ENCODE data around the gene ACACA.

The ACACA gene

DNA sequence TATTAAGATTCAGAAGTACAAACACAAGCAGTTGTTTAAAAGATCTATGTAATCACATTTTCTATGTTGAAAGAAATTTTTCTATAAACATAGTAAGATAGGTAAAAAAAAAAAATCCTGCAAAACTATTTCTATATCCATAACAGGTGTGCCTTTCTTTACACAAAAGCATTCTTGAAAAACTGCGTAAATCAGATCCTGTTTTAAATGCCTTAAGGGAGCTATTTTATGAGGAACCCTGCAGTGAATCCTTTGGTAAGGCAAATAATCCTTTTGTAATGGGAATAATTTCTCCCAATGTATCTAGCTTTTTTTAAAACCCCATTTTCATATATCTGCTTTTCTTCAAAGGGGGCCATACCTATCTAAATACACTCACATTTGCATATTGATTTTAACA is 300.6 kb downstream of the ACACA start:
- DNase-seq, result no peak

DNA sequence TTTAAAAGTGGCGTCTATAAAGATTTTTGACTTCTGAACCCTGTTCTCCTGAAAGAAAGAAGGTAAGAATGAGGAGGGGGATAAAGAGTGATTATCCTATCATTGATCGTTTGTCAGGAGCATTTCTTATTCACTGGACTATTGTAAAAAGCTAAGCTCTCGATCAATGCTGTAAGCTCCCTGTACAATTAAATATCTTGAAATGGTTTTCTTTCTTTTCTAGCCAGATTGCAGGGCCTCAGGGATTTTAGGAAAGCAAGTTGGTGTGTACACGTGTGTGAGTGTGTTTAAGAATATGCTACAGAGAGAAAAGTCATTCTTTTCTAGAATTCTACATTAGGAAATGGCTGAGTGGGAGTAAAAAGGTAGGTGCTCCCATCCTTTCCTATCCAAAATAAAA is 303.4 kb downstream of the ACACA start:
- DNase-seq, result no peak

DNA sequence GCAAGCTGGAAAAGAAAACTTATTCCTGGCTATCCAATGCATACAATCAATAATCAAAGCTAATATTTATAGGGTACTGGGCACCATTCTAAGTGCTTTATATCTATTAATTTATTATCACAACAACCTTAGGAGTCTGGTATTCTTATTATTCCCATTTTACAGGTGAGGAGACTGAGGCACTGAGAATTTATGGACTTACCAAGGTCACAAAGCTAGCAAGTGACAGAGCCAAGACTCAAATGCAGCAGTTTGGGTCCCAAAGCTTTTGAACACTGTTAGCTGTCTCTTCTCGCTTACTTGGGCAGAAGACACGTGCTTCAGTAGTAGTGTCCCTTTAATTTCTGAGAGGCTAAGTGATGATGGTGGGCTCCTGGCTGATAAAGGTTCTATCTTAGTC is 305.3 kb downstream of the ACACA start:
- DNase-seq, result no peak

DNA sequence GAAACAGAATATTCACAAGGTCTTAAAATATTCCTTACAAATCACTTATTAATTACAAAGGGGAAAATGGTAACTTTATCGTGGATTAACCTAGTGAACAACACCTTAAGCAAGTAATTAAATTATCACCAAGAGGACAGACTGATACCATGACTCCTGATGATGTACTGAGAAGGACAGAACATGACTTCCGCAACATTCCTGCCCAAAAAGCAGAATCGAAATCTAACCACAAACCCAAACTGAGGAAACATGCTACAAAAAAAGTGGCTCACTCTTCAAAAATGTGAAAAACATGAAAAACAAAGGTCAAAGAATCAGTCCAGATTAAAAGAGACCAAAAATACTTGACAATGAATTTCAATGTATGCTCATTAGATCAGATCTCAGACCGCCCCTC is 306.4 kb downstream of the ACACA start:
- no peak for DNase-seq

DNA sequence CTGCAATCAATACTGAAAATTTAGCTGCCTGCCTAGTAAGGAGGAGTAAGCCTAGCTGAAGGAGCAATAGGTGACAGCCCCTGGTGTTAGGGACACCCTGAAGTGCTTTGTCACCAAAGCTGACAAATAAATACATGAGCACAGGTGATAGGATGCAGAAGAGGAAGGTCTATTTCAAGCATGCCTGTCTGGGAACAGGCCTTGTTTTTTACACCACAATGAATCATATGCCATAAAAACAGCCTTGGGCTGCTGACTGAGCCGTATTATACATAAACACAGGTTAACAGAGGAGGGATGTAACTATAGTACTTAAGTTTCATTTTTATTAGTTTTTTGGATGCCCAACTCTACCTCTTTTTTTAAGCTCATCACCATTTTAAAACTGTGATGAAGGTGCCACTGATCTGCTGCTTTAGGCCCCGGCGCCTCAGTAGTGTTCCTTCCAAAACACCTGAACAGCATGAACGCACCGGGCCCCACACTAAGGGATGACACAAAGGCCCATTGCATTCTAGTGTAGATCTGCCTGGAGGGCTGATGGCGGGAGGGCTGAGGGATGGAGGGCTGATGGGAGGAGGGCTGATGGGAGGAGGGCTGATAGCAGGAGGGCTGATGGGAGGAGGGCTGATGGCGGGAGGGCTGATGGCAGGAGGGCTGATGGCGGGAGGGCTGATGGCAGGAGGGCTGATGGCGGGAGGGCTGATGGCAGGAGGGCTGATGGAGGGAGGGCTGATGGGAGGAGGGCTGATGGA is 307.5 kb downstream of the ACACA start:
- no peak for DNase-seq

DNA sequence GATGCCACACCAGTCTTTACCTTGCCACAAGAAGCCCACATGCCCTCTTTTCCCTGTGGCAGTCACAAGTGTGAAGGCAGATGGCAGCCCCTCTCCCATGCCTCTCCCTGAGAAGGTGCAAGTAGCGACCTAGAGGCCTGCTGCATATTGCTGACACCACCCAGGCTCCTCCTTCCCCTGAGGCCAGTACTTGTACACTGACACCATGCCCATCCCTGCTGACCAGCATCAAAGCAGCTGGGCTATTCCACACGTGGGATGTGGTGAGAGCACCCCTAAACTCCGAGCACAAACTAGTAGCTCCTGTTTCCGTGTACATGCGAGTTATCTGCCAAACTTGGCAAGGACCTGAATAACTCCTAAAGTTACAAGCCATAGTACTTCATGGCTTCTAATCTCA is 308.5 kb downstream of the ACACA start:
- DNase-seq, result no peak

DNA sequence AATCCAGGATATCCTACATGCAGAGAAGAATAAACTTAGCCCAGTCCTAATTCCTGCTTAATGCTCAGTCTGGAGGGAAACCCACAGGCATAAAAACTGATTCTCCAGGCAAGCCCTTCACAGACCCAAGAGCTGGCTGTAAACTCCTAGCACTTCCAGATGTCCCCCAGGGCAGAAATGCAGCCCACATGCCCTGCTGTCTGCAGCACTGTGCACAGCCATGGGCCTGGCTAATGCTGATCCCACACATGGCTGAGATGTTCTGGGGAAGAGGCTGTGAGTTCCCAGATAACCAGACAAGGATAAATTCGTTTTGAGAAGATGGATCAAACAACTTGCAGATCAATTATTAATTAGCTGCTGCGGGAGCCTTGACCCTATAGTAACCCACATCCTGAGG is 309.5 kb downstream of the ACACA start:
- no peak for DNase-seq

DNA sequence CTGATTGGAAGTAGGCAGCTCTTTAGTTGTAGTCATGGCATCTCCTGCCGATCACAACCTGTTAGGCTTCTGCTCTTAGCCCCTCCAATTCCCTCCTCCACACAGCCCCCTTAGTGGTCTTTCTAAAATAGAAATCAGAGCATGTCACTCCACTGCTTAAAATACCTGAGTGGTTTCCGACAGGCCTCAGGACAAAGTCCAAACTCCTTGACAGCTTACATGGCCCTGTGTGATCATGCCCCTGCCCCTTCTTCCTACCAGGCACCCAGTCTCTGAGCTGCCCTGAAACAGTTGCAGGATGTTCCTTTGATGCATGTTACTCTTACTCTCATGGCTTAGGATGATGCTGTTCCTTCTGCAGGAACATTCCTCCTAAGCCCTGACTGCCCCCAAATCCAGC is 310.6 kb downstream of the ACACA start:
- no peak for DNase-seq

DNA sequence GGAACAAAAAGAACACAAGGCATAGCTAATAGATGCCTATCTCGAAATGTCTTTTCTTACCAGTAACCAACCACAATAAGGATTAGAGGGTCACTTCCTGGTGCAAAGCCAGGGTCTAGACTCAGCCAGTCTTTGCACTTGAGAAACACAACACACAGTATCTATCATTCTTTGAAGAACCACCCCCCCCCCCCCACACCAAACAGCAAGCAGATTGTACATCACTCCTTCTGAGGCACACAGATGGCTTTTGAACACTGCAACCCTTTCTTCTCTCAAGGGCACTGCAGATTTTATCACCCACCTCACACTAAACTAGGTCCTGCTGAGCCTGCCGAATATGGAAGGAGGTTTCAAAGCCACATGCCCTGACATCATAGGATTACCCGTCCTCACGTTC is 312.2 kb downstream of the ACACA start:
- peak in 8 of 56 donors; percentile 8 to 42 (median 16) for DNase-seq

DNA sequence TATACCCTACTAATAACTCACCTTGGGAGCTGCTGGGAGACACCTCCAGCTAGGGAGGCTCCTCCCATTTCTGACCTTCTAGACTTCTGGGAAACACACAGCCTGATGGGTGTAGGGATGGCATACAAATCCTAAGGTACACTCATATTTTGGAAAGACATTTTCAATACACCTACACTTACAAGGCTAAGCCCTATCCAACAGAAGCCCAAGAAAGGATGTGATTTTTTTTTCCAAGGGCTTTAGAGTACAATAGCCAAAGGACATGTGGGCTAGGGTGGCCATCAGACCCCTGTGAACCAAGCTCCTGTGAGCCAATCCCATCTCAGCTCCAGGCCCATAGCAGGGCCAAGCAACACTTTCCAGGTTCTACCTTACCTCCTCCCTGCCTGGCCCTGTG is 313.9 kb downstream of the ACACA start:
- DNase-seq, result no peak

DNA sequence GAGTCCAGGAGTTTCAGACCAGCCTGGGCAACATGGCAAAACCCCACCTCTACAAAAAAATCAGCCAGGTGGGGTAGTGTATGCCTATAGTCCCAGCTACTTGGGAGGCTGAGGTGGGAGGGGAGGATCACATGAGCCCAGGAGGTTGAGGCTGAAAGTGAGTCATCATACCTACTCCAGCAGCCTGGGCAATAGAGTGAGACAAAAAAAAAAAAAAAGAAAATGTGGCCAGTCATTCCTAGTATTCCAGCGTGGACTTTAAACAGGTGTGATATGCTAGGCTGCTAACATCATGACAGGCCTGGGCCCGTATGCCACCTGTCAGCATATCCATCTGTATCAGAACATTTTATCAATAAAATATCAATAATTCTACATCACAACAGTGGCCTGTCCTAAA is 314.6 kb downstream of the ACACA start:
- no peak for DNase-seq

DNA sequence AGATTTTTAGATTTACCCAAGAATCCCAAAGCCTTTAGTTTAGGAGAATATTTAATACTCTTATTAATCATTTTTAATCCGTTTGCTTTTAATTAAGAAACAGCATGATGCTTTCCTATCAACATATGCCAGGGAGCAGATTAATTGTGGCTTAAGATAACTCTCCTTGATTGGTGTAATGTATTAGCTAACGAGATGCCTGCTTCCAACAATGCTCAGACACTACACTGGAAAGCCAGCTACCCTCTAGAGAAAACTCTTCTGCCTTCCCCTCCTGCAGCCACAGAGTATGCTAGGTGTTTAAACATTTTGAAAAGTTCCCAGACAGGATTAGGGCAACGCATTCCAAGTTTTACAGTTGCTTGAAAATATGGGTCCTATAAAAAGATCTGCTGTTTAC is 315.7 kb downstream of the ACACA start:
- no peak for DNase-seq

DNA sequence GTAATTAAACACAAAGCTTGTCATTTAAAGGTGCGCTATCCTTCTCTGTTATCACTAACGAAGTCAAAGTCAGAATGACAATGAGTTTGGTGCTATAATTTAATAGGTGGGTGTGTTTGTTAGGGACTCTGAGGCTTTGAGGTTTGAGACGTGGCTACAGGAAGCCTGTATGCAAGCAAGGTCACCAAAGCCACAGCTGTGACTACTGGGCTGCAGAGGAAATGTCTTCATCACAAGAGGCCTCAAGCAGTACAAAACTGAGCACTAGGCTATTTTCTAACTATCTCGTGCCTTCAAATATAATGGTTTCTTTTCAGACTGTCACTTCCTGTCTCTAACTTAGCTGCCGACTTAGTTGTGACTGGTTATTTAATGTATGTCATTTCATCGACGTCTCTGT is 316.7 kb downstream of the ACACA start:
- no peak for DNase-seq

DNA sequence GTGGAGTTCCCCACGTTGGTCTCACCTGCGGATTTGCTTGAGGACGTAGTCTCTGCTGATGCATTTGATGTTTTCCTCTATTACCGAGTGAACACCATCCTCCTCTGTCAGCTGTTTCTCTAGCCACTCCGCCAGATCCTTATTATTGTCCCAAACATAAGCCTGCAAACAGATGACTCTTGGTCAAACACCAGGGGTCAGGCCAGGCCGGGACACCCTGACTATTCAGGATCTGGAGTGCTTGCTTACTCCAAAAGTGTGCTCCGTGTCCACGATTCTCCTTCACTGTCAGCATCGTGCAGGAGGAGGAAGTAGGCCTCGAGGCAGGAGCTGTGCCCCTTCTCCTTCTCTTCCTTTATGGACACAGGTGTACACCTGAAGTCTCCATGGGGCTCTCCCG is 317.7 kb downstream of the ACACA start:
- DNase-seq, result peak in 11 of 56 donors; percentile 3 to 35 (median 15)

DNA sequence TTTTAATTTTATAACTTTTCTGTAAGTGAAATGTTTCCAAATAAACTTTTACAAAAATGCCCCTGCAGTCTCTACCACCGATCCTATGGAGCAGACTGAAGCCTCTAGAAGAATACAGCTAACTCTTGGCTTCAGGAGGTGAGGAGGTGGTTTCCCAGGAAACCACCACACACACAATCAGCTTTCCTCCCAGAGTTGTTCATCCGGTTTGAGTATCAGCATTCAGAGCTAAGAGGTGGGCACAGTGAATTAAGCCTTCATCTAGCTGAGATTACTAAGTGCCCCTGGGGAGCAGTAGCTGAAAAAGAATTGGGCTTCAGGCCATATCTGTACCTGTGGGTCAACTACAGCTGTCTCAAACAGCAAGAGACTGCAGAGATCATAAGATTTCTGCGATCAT is 318.2 kb downstream of the ACACA start:
- DNase-seq, result peak in 2 of 56 donors; percentile 9 to 15

DNA sequence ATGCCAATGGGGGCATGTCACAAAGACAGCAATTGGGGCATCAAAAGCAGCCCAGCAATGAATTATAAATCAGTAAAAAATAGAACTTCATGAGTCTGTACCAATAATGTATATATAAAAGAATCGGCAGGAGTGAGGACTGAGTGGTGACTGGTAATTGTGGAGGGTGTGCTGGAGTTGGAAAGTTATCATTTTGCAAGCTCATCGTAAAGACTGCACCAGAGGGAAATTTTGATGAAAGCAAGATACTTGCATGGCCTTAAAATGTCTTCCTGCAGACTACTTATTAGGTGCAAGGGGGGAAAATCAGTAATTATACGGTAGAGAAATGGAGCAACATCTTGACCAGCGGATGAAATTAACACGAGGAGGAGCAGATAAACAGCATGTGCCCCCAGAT is 319.0 kb downstream of the ACACA start:
- no peak for DNase-seq

DNA sequence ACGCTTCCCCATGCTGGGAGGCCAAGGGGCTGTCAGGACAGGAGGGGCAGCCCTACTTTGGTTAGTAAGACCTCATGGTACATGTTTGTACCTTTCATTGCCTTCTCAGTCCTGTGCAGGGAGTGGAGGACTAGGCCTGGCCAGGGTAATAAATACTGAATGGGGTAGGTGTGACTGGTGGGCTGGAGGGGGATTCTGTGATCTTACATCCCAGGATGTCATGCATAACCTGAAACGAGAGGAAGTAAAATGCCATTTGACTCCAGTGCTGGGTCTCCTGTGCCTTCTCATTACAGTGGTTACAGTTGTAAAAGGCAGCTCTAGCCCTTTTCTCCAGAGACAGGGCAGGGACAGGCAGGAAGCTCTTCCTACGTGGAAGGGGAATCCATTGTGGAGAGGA is 319.7 kb downstream of the ACACA start:
- no peak for DNase-seq

DNA sequence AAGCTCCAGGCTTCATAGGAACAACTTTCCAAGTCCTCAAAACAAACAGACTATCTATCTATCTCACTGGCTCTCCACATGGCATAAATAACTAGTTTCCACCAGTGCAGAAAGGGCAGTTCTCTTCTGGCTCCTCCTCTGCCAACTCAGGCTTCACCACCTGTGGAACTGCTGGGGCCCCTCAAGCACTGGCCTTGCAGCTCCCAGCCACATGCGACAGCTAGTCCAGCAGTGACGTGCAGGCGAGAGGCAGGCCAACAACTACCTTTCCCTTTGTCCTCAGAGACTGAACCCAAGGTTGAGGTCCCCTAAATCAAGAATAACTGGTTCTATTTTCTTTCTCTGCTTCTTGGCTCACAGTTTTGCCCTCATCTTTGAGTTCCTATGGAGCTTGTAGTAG is 320.3 kb downstream of the ACACA start:
- DNase-seq, result no peak

DNA sequence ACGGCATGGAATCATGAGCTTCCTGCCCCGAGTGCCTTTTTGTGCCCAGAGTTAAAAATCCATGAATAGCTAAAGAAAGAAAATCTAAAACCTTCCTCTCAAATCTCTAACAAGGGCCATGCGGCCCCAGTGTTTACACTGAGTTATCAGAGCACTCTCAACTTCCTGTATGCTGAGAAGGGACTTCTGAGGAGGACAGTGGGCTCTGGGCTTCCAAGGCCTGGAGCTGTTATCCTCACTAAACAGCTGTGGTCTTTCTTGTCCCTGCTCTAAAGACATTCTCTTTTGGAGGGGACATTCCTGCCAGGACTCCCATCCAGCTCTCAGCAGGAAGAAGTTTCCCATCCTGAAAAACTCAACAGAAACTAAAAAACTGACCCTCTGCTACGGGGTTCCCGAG is 322.3 kb downstream of the ACACA start:
- DNase-seq, result no peak

DNA sequence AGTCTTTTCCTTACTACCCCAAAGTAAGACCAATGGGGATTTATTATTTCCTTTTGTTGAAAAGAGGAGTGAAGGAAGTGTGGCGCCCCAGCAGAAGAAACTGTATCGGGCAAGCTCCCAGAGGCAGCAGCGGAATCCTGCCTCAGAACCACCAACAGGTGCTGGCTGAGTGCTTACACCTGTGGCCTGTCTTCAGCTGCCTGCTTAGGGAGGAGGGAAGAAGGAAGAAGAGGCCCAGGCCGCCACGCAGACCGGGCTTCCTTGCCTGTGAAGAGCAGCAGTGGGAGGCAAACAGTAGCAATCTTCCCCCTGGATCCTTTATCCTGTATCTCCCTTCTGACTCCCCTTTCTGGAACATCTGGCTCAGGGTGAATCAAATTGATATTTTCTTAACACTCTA is 323.2 kb downstream of the ACACA start:
- DNase-seq, result no peak

DNA sequence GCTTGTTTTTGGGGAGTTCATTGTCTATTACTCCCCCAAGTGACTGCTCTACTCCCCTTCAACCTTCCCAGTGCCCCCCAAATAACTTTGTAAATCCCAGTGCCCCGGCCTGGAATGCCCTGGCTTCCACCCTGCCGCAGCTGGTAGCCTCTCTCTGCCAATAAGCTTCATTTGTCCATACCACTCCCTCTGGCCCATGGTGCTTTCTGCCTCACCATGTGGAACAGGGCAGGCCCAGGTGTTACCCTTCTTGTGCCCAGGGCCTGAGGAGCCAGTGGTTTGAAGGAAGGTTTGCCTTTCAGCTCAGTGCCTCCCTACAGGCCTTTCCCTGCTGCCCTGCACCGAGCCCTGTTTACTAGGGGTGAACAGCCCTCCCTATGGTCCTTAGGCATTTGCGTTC is 323.7 kb downstream of the ACACA start:
- DNase-seq, result no peak

DNA sequence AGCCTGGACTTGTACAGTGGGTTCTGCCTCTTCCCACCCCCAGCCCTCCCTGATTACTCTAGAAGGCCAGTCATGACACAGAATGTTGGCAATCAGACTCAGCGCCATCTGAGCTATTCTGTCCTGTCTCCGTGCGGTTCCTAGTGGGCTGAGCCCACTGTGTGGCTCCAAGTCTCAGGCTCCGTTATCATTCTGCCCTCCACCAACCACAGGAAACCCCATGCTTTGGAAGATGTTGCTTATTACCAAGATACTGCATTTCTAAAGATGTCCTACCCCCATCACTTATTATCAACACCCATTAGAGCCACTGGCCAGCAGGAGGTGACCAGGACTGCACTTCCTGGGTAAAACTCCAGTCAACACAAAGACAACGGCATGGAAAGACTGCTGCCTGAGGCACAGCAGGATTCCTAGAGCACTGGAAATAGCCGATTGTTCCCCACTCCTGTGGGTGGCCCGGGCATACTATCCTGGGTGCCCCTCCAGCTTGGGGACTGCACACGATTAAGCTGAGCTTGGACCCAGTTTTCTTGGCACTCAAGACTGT is 324.2 kb downstream of the ACACA start:
- DNase-seq, result no peak

DNA sequence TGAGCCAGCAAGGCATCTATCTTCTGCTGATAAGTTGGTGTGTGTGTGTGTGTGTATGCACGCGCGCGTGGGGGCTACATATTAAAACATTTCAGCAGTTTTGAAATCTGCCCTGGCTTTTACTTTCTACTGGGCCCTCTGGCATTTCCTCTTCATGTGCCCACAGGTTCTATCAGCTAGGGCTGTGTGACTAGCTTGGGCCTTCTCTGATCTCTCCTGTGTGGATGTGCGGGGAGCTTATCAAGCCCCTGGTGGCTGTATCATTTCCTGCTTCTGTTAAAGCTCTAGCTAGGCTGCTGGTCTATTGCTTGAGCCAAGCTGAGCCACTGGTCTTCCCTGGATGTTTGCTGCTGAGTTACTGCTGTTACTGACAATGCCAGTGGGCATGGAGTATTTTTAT is 325.3 kb downstream of the ACACA start:
- DNase-seq, result no peak

DNA sequence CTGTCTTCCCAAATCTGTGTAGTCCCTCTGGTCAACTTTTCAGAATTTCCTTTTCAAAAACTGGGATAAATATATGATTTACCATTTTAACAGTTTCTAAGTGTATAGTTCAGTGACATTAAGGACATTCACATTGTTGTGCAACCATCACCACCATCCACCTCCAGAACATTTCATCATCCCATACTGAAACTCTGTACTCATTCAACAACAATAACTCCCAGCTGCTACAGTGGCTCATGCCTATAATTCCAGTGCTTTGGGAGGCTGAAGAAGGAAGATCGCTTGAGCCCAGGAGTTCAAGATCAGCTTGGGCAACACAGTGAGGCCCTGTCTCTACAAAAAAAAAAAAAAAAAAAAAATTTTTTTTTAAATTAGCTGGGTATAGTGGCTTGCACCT is 326.9 kb downstream of the ACACA start:
- DNase-seq, result no peak

Data from nucleus accumbens (tissue), 56 donors.